Measurements from ENCODE around the gene ADCY2. TPM values are rescaled to one million over a fixed set of nuclear protein-coding genes. Genes with fewer than 3 reads are reported as not detected.

ADCY2 gene
- total and polyA plus RNA-seq, 2 of the 13 experiments (the other 11 are each of a cell fraction or from before 2014, with no cell fraction given) = not detected

- TF ChIP-seq ZNF646 (CRISPR knock-in tag; IDR thresholded peaks at IDR 0.05) (no peak), GMEB2 (CRISPR knock-in tag; IDR thresholded peaks at IDR 0.05; ENCODE audit: low read depth) (no peak), TBP (CRISPR knock-in tag; IDR thresholded peaks at IDR 0.05) (no peak), ZMYM2 (CRISPR knock-in tag; IDR thresholded peaks at IDR 0.05) (no peak), BRF2 (CRISPR knock-in tag; IDR thresholded peaks at IDR 0.05) (no peak), ARID2 (CRISPR knock-in tag; IDR thresholded peaks at IDR 0.05; ENCODE audit: borderline replicate concordance) (no peak), ZNF136 (CRISPR knock-in tag; IDR thresholded peaks at IDR 0.05; ENCODE audit: low read depth) (no peak)
Measured at GRCh38 chr5:7803937-7804336, 408.0 kb downstream of the ADCY2 start (continued).
